Right ventricle myocardium superior (tissue), 1 donor: ENCODE measurements around the gene PRR12. TPM values are rescaled to one million over a fixed set of nuclear protein-coding genes. Genes with fewer than 3 reads are reported as not detected.

ENCODE experiments used
- ATAC-seq: fragments of 200-7000 bp; cut with Tn5 transposase; one replicate; pipeline ENCODE4 v1.9.1; 2020; ENCODE audit warnings: mild to moderate bottlenecking; ENCODE audit not compliant: poor library complexity
- DNase-seq: peaks from one replicate; pipeline ENCODE4 v3.0.0-alpha.2; 2020
- intact Hi-C: fragments of 100-400 bp; cut with DNase I; formaldehyde crosslinking; loops from one replicate; pipeline ENCODE4 v1.11.2; 2022
- total RNA-seq: library from RNA; stranded (reverse); fragmentation: NEBNext Ultra II Directional; extraction: Animal tissue kit (Norgen Biotek cat#: 25700); gene quantifications from one replicate; pipeline ENCODE4 v1.2.1, GENCODE V29; 2021
- donor health status: DM: no; HTN: yes; CAD: no; lungs with severe emphysema.

PRR12 gene
- total RNA-seq, 1 donor from 2014 or later: 12.6 TPM

DNA sequence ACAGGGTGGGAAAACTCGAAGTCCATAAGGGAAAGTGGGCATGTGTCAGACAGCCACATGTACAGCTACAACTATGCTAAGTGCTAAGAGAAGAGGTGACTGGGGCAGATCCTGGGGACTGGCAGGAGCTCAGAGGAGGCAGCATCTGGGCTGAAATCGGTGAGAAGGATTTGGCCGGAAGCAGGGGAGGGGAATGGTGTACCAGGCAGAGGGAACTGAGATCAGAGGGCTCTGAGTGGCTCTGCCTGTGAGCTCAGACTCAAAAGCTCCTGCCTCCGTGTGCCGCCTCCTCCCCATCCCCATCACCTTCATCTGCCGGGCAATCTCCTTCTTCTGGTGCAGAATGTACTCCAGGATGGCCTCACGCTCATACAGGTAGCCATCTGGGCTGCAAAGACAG, 32.4 kb upstream of the PRR12 start:
- DNase-seq: no peak
- intact Hi-C loops: no loop called here
- ATAC-seq: no peak

DNA sequence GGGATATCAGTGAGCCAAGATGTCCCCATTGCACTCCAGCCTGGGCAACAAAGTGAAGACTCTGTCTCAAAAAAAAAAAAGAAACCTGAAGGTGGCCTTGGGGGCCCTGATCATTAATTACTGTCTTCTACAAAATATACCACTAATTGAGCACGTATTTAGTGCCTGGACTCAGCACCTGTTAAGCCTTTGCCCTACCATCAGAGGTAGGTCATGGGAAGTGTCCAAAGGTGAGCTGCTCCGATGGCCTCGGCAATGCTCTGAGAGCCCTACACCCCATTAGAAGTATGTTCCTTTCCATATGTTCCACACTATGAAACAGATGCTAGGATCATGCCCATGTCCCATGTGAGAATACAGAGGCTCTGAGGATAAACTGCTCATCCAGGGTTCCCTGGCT, 31.5 kb upstream of the PRR12 start:
- ATAC-seq: no peak
- intact Hi-C loops: no loop called here
- DNase-seq: no peak

DNA sequence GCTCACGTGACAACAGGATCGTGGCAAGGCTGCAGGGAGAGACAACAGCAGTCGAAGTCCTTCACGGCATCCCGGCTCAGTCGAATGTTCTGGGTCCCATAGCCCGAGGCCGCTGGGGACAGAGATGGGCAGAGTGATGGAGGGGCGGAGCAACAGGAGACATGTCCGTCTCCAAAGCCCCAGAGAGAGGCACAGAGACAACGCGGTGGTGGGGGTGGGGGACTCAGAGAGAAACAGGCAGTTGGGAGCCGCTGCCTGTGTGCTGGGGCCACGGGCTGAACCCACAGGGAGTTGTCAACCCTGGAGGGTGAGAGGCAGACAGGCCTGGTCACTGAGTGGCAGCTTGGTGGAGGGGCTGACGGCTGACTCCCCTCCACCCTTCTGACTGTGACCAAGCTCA, 31.1 kb upstream of the PRR12 start:
- DNase-seq (no peak), ATAC-seq (peak; percentile 14)
- intact Hi-C loops: no loop called here

DNA sequence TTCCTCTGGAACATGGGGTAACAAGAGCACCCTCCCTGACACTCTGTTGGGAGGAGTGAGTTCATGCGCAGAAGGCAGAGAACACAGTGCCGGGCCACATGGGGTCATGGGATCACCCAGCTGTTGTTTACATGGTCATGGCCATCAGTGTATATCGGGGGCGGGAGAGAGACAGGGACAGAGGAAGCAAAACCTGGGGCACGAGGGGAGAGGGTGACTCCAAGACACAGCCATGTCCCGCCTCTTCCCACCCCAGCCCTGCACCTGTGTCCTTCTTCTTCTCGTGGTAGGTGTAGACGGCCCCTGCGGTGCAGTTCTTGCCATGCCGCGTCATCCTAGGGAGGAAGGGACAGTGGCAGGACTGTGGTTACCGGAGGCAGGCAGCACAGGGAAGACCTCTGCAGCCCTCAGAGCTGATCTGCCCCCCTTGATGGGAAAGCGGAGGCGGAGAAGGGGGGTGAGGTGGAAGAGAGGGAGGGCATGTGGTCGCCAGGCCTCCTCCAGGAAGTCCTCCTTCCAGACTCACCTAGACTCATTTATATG, 30.6 kb upstream of the PRR12 start:
- ATAC-seq (peak; percentile 41), DNase-seq (peak; percentile 53)
- intact Hi-C loops: no loop called here

DNA sequence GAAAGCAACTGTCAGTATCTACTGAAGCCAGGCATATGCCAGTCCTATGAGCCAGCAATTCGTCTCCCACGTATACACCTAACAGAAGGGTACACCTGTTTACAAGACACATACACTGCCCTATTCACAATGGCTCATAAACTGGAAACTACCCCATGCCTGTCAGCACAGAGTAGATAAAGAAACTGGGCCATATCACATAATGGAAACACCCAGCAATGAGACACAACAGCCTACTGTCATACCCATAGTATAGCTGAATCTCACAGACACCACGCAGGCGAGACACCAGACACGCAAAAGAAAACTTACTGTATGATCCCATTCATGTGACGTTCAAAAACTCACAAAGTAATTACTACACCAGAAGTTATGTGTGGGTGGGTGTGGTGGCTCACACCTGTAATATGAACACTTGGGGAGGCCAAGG, 26.4 kb upstream of the PRR12 start:
- intact Hi-C loops: no loop called here
- no peak for DNase-seq
- no peak for ATAC-seq

DNA sequence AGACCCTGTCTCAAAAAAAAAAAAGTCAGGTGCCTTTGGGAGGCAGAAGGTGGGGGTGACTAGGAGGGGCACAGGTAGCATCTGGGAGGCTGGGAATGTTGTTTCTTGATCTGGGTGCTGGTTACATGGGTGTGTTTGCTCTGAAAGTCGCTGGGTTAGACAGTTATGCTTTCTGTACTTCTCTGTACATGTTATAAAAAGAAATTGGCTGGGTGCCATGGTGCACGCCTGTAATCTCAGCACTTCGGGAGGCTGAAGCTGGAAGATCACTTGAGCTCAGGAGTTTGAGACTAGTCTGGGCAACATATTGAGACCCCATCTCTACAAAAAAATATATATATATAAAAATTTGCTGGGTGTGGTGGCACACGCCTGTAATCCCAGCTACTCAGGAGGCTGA, 25.7 kb upstream of the PRR12 start:
- ATAC-seq (peak; percentile 74), DNase-seq (peak; percentile 58)
- intact Hi-C loops: no loop called here

DNA sequence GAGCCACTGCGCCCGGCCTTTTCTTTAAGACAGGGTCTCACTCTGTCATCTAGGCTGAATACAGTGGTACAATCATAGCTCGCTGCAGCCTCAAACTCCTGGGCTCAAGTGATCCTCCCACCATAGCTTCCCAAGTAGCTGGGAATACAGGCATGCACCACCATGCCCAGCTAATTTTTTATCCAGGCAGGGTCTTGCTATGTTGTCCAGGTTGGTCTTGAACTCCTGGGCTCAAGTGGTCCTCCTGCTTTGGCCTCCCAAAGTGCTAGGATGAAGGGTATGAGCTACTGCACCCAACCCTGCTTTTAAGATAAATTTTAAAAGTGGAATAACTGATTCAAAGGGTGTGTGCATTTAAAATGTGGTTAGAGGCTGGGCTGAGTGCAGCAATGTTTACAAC, 24.7 kb upstream of the PRR12 start:
- ATAC-seq (no peak), DNase-seq (no peak)
- intact Hi-C loops: no loop called here

DNA sequence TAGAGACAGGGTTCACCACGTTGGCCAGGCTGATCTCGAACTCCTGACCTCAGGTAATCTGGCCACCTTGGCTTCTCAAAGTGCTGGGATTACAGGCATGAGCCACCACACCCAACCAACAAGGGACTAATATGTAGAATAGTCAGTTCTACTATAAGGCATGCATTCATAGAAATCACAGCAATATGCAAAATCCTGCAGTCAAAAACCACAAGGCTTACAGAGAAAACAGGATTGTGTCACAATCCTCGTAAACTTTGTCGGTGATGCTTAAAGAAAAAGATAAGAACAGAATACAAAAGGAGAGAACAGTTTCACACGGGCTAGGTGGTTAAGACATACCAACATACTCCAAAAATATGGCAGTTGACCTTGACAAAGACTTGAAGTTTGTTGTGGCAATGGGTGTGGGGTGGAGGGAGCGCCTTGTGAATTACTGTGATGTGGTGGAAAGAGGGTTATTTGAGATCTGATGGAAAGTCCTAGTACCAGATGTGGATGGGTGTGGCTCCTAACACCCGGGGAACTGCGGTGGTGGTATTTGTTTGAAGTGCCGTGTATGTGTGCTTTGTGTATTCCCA, 23.0 kb upstream of the PRR12 start:
- ATAC-seq: no peak
- intact Hi-C loops: no loop called here
- DNase-seq: no peak

DNA sequence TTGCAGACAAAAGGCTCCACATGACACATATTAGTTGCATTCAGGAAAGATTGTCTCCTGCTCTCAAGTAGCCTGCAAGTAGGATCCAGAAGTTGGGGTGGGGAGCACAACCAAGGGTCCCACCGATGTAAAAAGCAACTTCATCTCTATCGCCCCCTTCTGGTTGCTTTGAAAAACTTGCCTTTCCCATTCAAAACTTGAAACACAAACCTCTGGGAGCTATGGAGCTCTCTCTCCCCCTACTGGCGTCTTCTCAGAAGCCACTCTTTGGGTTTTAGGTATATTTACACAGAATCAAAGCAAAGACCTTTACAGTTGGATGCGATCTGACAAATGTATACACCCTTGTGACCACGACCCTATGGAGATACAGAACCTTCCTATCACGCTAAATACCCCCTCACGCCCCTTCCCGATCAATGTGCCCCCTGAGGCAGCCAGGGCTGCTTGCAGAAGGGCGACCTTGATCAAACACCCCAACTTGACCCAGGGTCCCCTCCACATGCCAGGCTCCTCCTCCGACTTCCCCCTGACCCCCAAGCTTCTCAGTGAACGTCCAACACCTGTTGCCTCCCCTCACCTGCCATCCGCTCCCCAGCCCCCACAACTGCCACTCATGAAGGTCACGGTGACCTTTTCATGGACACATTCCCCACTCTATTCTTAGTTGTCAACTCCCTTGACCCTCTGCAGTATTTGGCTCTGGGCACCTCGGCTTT, 20.7 kb upstream of the PRR12 start:
- ATAC-seq: peak; percentile 74
- DNase-seq: peak; percentile 40
- intact Hi-C loops: no loop called here

DNA sequence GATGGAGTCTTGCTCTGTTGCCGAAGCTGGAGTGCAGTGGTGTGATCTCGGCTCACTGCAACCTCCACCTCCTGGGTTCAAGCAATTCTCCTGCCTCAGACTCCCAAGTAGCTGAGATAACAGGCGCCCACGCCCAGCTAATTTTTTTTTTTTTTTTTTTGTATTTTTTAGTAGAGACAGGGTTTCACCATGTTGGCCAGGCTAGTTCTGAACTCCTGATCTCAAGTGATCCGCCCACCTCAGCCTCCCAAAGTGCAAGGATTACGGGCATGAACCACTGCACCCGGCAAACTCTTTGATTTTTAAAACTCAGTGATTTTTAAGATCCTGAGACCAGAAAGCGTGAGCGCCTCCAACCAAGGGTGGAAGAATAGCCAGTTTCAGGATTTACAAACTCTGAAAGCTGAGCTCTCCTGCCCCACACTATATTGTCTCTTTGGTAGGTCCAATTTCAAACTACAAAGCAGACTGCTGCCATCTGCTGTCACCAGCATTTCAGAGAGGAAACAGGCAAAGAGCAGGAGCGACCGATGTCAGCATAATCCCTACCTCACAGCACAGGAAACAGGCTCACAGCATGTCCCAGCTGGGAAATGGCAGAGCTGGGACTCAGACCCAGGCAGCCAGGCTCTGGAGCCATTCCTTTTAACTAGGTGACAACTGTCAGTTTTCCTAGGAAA, 19.8 kb upstream of the PRR12 start:
- DNase-seq: peak; percentile 35
- intact Hi-C loops: no loop called here
- ATAC-seq: peak; percentile 85

DNA sequence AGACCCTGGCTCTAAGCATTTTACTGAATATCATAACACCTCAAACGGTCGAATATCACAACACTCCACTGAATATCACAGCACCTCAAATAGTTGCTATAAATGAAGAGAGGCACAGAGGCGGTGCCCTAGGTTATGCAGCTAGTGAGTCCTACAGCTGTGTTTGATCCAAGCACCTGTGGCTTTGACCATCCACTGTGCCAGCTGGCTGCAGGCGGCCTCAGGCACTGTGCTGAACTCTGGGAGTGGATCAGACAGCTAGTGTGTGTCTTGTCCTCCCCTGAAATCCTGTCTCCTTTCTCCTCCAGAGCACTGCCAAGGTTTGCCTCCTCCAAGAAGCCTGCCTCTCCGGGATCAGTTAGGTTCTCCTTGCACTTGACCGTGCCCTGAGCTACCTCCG, 18.0 kb upstream of the PRR12 start:
- ATAC-seq (no peak), DNase-seq (no peak)
- intact Hi-C loops: no loop called here

DNA sequence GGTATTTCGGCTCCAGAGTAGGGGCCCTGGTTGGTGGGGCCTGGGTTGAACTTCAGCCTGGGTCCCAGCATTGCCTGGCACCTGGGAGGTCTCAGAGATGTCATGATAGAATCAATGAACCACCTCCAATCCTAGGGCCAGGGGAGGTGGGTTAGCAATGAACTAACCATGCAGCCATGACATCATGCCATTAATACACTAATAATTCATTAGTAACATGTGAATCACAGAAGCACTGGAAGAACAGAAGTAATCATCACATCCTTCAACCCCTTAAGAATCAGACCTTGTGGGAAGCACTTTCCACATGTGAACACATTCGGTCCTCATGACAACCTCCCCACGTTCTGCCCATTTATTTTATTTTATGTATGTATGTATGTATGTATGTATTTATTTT, 17.6 kb upstream of the PRR12 start:
- ATAC-seq (no peak), DNase-seq (no peak)
- intact Hi-C loops: no loop called here

DNA sequence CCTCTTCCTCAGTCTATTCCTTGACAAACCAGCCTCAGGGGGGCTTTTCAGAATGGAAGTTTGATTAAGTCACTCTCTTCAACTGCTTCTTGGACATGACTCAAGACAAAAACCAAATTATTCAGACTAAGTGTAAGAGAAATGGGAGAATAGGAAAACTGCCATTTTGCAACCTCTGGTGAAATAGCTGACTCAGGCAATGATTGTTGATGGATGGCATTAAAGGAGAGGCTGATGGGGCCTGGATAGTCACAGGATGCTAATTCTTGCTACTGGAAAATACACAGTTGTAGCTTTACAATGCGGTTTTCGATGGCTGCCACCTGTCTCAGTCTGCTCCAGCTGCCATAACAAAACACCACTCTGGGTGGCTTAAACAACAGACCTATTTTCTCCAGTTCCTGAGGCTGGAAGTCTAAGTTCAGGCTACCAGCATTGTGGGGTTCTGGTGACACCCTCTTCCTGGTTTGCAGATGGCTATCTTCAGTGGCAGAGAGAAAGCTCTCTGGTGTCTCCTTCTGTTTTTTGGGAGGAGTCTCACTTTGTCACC, 16.7 kb upstream of the PRR12 start:
- DNase-seq (no peak), ATAC-seq (no peak)
- intact Hi-C loops: no loop called here

DNA sequence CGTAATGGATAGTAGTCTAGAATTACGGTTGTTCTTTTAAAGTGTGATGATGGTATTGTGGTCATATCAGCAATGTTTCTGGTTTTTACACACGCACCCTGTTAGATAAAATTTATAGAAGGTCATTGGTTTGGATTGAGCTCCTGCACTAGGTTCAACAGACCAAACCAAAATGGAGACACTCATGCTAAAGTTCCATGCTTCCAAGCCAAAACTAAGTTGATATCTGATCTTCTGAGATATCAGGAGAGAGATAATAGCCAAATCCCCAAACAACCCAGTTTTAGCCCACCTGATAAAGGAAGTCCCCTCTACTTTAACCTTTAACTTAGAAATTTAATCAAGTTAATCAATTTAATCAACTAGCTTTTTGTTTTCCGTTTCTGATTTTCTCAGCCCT, 11.8 kb upstream of the PRR12 start:
- ATAC-seq (no peak), DNase-seq (no peak)
- intact Hi-C loops: no loop called here

DNA sequence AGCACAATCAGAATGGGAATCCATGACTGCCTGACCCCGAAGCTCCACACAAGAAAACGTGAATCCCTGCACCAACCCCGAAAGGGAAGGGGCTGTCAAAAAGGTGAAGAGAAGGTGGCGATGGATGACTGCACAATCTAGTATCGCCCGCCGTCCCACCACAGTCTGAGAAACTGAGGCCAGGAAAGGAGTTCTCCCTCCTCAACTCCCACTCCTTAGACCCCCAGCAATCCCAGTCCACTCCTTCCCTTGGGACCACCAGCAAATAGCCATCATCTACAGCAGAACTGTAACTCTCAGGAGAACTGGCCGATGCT, 11.1 kb upstream of the PRR12 start:
- intact Hi-C loops: no loop called here
- ATAC-seq (no peak), DNase-seq (no peak)

DNA sequence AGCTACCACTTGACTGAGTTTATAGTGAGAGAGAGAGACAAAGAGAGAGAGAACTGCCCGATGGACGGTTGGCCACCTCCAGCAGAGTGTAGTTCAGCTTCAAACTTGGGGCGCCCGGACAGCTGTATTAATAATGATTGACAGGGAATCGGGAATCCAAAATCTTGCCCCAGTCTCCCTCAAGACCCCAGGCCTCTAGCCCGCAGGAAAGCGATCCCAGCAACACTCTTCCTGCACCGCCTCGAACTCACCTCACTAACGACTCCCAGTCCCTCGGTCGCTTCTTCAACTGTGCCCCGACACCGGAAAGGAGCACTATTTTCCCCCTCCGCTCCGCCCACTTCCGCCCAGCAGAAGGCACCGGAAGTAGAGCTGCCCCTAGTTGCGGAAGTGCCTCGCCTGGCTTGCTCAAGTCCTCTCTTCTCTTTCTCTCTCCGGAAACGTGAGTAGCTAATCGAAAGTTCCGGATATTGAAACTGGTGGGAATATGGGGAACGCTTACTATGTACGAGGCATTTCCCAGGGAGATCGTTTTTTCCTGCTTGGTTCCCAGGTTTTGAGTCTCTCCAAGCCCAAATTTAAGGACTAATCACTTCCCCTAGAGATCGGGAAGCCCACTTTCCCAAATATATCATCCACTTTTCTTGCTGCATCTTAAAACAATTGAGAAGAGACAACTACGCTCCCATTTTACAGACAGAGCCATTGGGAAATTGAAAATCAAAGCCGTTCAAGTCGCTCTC, 10.5 kb upstream of the PRR12 start, which contains the start of gene NOSIP:
Gene NOSIP, minus strand, starts transcription at position 293 of the 743 bp plus-strand sequence. CDS start 19,865 bp downstream, outside the sequence.
- intact Hi-C loops: no loop called here
- peak; percentile 96 for DNase-seq
- peak; percentile 98 for ATAC-seq

DNA sequence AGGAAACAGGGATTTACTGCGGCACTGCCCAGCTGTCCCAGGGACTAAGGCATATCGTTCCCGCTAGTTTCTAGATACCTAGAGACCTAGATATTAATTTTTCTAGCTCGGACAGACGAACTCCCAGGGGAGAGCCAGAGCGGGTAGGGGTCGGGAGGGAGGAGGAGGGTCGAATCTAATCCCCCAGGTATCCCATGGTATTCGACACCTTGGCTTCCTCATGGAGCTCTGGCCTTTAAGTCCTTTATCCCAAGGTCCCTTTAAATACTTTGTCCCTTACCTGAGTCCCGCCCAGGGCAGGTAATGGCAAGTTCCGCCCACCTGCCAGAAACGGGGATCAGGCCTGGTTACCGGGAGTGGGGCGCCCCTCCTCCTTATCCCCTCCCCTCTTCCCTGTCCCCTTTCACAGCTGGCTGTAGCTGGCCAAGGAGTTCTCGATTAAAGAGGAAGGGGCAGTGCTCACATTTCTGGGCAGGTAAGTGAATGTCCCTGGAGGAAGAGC, 9.9 kb upstream of the PRR12 start, which contains the start of gene PRRG2:
Gene PRRG2, plus strand, starts transcription at position 310 of the 502 bp plus-strand sequence. CDS start 1,904 bp downstream, outside the sequence.
- ATAC-seq (peak; percentile 3), DNase-seq (no peak)
- intact Hi-C loops: no loop called here

DNA sequence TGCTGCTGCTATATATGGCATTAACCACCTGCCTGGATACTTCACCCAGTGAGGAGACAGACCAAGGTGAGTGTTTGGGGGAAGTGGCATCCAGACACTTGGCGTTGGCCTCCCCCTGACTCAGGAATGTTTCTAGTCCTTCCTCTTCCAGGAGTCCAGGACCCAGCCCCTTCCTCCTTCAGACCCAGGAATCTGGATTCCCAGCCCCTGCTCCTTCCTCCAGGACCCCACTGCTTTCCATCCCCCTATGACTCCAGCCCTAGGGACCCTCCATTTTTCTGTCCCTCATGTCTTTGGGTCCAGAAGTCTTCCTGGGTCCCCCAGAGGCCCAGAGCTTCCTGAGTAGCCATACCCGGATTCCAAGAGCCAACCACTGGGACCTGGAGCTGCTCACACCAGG, 7.7 kb upstream of the PRR12 start:
- no peak for ATAC-seq
- intact Hi-C loops: no loop called here

DNA sequence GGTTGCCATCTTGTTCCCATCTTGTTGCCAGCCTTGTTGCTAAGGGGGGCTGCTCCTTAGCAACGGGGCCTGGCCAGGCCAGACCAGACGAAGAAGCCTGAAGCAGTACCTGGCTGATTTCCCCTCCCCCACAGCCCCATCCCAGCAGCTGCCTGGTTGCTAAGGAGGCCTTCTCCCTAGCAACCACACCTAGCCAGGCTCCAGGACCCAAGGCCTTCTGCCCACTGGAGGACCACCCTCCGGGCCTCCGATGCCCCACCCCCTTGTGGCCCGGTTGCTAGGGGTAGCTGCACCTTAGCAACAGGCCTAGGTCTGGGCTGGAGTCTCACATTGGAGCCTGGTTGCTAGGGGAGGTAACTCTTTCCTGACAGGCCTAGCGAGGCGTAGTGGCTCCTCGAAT, 6.0 kb upstream of the PRR12 start:
- no peak for DNase-seq
- ATAC-seq: no peak
- intact Hi-C loops: no loop called here

More for the DNA sequence above, 7.7 kb upstream of the PRR12 start:
- DNase-seq: no peak
